Measurements from ENCODE around the gene SLC25A11.

SLC25A11 gene

DNA sequence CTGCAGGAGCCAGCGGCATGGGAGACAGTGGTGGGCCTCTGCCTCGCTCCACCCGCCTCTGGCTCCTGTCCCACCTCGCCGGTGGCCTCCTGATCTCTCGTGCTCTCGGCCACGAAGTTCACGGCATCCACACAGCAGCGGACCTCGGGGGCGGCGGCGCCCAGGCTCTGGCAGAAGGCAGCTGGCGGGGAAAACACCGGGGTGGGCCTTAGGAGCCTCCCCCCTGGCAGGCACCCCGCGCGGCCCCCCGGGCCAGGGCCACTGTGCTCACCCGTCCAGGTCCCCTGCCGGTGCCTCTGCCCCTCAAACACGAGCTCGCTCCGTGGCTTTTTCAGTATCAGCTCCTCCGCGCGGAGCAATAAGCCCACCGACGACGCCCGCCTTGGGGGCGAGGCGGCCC, 40.9 kb downstream of the SLC25A11 start:
- DNase-seq (ENCODE audit: extremely low spot score, insufficient read length, low read depth): no peak
- FAIRE-seq: no peak

DNA sequence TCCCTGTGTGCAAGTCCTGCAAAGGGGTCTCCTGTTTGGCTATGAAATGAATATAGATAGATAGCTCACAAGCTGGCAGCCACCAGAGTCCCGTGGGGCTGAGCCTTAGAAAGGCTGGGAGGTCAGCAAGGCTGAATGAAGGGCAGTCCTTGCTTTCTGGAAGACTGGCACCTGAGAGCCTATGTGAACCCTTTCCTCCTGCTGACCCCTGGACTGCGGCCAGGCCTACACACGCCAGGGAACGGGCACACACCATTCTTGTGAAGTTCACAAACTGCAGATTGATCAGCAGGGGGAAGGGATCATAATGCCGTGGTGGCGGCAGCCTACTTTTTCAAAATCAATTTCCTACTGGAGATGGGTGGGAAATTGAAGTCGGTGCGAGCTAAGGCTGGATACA, 41.5 kb downstream of the SLC25A11 start:
- DNase-seq (ENCODE audit: extremely low spot score, insufficient read length, low read depth) (no peak), FAIRE-seq (no peak)

- FAIRE-seq: no peak
- DNase-seq (ENCODE audit: extremely low spot score, insufficient read length, low read depth): no peak
Observed at GRCh38 chr17:4897785-4898184, 42.1 kb downstream of the SLC25A11 start.

- FAIRE-seq (no peak), DNase-seq (ENCODE audit: extremely low spot score, insufficient read length, low read depth) (no peak)
Observed at GRCh38 chr17:4897198-4897687, 42.6 kb downstream of the SLC25A11 start.

- DNase-seq (ENCODE audit: extremely low spot score, insufficient read length, low read depth) (no peak), FAIRE-seq (no peak)
Observed at GRCh38 chr17:4896332-4897197, 43.3 kb downstream of the SLC25A11 start.

DNA sequence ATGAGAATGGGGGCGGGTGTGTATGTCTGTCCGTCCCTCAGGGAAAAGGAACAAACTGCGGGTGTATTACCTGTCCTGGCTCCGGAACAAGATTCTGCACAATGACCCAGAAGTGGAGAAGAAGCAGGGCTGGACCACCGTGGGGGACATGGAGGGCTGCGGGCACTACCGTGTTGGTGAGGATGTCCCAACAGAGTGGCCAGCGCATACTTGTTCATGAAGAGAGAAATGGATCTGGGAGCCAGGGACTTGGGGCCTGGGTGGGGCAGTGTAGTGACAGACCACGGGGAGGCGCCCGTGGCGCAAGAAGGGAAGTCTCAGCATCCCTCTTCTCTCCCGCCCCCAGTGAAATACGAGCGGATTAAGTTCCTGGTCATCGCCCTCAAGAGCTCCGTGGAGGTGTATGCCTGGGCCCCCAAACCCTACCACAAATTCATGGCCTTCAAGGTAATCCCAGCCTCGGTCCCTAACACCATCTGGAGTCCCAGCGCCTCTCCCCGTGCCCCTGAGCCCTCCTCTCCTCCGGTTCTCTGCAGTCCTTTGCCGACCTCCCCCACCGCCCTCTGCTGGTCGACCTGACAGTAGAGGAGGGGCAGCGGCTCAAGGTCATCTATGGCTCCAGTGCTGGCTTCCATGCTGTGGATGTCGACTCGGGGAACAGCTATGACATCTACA, 44.1 kb downstream of the SLC25A11 start:
- no peak for DNase-seq (ENCODE audit: extremely low spot score, insufficient read length, low read depth)
- FAIRE-seq: no peak

- DNase-seq (ENCODE audit: extremely low spot score, insufficient read length, low read depth) (no peak), FAIRE-seq (no peak)
Observed at GRCh38 chr17:4895121-4895520, 44.7 kb downstream of the SLC25A11 start.

DNA sequence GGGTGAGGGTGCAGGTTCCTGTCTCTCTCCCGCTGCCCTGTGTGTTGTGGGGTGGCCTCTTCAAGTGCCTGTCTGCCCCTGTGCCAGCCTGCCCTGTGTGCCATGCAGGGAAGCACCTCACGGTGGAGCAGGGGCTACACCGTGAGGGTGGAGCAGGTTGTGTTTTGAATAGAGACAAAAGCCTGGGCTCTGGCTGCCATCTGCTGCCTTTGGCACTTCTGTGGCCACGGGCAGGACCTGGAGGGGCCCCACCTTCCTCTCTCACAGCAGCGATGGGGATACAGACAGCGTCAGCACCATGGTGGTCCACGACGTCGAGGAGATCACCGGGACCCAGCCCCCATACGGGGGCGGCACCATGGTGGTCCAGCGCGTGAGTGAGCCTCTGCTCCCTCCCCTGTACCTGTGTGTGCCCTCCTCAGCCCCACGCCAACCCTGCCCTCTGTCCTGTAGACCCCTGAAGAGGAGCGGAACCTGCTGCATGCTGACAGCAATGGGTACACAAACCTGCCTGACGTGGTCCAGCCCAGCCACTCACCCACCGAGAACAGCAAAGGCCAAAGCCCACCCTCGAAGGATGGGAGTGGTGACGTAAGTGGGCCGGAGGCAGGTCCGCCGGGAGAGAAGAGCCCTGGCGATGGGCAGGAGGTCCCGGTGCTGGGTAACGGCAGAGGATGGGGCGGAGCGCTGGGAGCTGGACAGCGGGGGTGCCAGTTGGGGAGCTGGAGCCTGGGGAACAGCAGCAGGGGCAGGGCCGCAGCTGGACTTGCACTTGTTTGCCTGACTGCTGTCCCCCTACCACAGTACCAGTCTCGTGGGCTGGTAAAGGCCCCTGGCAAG, 45.9 kb downstream of the SLC25A11 start:
- FAIRE-seq (no peak), DNase-seq (ENCODE audit: extremely low spot score, insufficient read length, low read depth) (no peak)

- FAIRE-seq (no peak), DNase-seq (ENCODE audit: extremely low spot score, insufficient read length, low read depth) (no peak)
Observed at GRCh38 chr17:4893272-4893671, 46.6 kb downstream of the SLC25A11 start.

DNA sequence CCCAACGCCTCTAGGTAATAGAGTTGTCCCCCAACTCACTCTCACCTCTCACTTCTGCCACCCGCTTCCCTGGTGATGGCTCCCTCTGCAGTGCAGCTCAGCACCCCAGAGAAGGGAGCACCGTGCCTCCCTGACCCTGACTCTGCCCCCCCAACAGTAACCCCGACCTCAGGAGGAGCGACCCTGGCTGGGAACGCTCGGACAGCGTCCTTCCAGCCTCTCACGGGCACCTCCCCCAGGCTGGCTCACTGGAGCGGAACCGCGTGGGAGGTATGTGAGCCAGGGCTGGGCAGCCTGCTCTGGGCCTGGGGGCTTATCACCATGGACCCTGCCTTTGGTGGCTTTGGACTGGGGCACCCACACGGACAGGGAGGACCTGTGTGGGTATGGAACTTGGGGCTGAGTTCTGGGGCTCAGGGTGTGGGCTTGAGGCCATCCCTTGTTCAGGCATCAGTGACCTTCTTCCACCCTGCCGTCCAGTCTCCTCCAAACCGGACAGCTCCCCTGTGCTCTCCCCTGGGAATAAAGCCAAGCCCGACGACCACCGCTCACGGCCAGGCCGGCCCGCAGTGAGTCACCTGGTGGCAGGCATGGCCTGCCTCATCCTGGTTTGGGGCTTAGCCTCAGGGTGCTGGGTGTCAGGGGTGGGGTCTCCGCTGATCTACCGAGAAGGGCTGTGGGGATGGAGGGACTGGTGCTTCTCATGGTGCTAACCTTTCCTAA, 47.2 kb downstream of the SLC25A11 start:
- FAIRE-seq: no peak
- no peak for DNase-seq (ENCODE audit: extremely low spot score, insufficient read length, low read depth)

GRCh38 chr17:4891411-4892410, 48.1 kb downstream of the SLC25A11 start:
- DNase-seq (ENCODE audit: extremely low spot score, insufficient read length, low read depth) (no peak), FAIRE-seq (no peak)

- no peak for DNase-seq (ENCODE audit: extremely low spot score, insufficient read length, low read depth)
- FAIRE-seq: no peak
Observed at GRCh38 chr17:4887581-4887980, 52.3 kb downstream of the SLC25A11 start.
